Measurements from ENCODE around the gene CDH4. TPM values are rescaled to one million over a fixed set of nuclear protein-coding genes. Genes with fewer than 3 reads are reported as not detected.

CDH4 gene
- total RNA-seq, 1 experiment from 2014 or later, result not detected

DNA sequence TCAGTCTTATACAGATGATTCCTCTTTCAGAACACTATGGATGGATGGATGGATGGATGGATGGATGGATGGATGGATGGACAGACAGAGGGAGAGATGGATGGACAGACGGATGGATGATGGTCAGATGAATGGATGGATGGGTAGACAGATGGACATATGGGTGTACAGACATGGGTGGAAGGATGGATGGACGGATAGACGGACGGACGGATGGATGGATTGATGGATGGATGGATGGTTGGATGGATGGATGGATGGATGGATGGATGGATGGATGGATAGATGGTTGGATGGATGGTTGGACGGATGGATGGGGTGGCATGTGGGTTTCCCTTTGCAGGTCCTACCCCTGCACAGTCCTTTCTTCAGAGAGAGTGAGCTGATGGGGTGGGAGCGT is 320.7 kb downstream of the CDH4 start:
- Histone ChIP-seq H2AFZ (no peak overlapping the region), H3K4me2 (no peak overlapping the region), H3K4me1 (replicated peaks; ENCODE audit: insufficient read depth) (no peaks in the 10 kb centered on the region), H3K9me2 (ENCODE audit: insufficient read depth) (no peaks in the 10 kb centered on the region), H4K20me1 (ENCODE audit: insufficient read depth) (no peaks in the 10 kb centered on the region), H3K27ac (no peak overlapping the region), H3K79me2 (ENCODE audit: low read depth) (no peaks in the 10 kb centered on the region), H3K36me3 (ENCODE audit: low read depth) (no peaks in the 10 kb centered on the region), H3F3A (ENCODE audit: insufficient read depth, low read depth) (no peaks in the 10 kb centered on the region), H3K9me3 (ENCODE audit: insufficient read depth, low read depth) (no peaks in the 10 kb centered on the region), H3K4me3 (no peak overlapping the region), H3K27me3 (ENCODE audit: insufficient read depth, low read depth) (peaks cover 76% of the 10 kb centered on the region)
- TF ChIP-seq CTCF (conservative IDR thresholded peaks at IDR 0.05), result no peak
- no peak for TF ChIP-seq EZH2 (IDR thresholded peaks at IDR 0.05; ENCODE audit: low read depth)
- no peak for DNase-seq
- ChIA-PET CTCF (no interaction called here), POLR2A (ENCODE audit: unreplicated experiment) (no interaction called here)
- intact Hi-C loops (cut with micrococcal nuclease; ENCODE audit: unreplicated experiment), result no loop called here
- no TSS peak for BruUV-seq (replicated peaks)

DNA sequence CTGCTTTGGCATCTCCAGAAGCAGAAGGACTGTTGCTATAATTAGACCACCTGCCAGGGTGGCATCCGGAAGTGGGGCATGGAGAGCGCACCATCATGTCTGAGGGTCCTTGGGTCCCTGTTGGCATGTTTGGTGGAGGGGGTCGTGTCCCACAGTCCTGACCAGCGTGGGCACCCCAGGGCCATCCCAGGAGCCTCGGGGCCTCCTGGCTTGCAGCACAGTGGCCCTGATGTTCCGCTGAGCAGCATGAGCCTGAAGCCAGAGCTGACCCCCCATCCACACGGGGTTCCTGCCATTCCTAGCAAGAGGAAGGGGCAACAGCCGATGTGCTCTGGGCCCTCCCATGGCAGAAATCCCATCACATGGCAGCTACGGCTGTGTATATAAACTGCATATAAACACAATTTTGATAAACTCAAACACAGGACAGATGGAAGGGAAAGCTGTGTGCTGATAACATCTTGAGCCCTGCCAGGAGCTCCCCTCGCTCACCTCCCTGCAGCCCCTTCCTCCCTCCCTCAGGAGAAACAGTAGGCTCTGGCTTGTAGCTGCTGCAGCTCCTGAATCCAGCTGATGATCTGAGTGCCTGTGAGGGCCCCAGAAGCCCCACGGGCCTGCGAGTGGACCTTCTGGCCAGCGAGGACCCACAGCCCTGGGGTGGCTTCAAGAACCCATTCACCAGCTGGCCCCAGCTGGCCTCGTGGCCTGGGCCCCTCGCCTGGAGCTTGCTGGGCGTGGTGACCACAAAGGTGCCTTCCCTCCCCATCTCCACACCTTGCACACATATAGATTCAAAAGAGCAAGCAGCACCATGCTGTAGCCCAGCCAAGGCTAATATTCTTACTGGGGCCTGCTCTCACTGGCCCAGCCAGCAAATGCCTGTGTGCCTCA is 321.6 kb downstream of the CDH4 start:
- intact Hi-C loops (cut with micrococcal nuclease; ENCODE audit: unreplicated experiment), result no loop called here
- Histone ChIP-seq H3K4me3 (no peak overlapping the region), H3K36me3 (ENCODE audit: low read depth) (no peaks in the 10 kb centered on the region), H4K20me1 (ENCODE audit: insufficient read depth) (no peaks in the 10 kb centered on the region), H2AFZ (no peak overlapping the region), H3F3A (ENCODE audit: insufficient read depth, low read depth) (no peaks in the 10 kb centered on the region), H3K9me3 (ENCODE audit: insufficient read depth, low read depth) (no peaks in the 10 kb centered on the region), H3K79me2 (ENCODE audit: low read depth) (no peaks in the 10 kb centered on the region), H3K4me1 (replicated peaks; ENCODE audit: insufficient read depth) (no peaks in the 10 kb centered on the region), H3K27ac (no peak overlapping the region), H3K4me2 (no peak overlapping the region), H3K9me2 (ENCODE audit: insufficient read depth) (no peaks in the 10 kb centered on the region), H3K27me3 (ENCODE audit: insufficient read depth, low read depth) (peaks cover 77% of the 10 kb centered on the region)
- no peak for DNase-seq
- TF ChIP-seq CTCF (conservative IDR thresholded peaks at IDR 0.05), result no peak
- no peak for TF ChIP-seq EZH2 (IDR thresholded peaks at IDR 0.05; ENCODE audit: low read depth)
- BruUV-seq (replicated peaks), result no TSS peak
- ChIA-PET CTCF (no interaction called here), POLR2A (ENCODE audit: unreplicated experiment) (no interaction called here)

GRCh38 chr20:61575151-61575937 is 323.3 kb downstream of the CDH4 start:
- BruUV-seq (replicated peaks), result no TSS peak
- H3K27ac ChIP-seq, result no peak overlapping the region
- no peaks in the 10 kb centered on the region for H3K79me2 ChIP-seq (ENCODE audit: low read depth)
- H3K4me2 ChIP-seq, result no peak overlapping the region
- H3K9me2 ChIP-seq (ENCODE audit: insufficient read depth), result no peaks in the 10 kb centered on the region
- intact Hi-C loops (cut with micrococcal nuclease; ENCODE audit: unreplicated experiment), result no loop called here
- POLR2A ChIA-PET (ENCODE audit: unreplicated experiment), result no interaction called here
- H3K27me3 ChIP-seq (ENCODE audit: insufficient read depth, low read depth), result peaks cover 77% of the 10 kb centered on the region
- no peak for DNase-seq
- TF ChIP-seq CTCF (conservative IDR thresholded peaks at IDR 0.05) (no peak), EZH2 (IDR thresholded peaks at IDR 0.05; ENCODE audit: low read depth) (no peak)
- H2AFZ ChIP-seq, result no peak overlapping the region
- H3K9me3 ChIP-seq (ENCODE audit: insufficient read depth, low read depth), result no peaks in the 10 kb centered on the region
- H3K4me1 ChIP-seq (replicated peaks; ENCODE audit: insufficient read depth), result no peaks in the 10 kb centered on the region
- H3K4me3 ChIP-seq, result no peak overlapping the region
- no peaks in the 10 kb centered on the region for H3K36me3 ChIP-seq (ENCODE audit: low read depth)
- CTCF ChIA-PET, result no interaction called here
- no peaks in the 10 kb centered on the region for H3F3A ChIP-seq (ENCODE audit: insufficient read depth, low read depth)
- H4K20me1 ChIP-seq (ENCODE audit: insufficient read depth), result no peaks in the 10 kb centered on the region
